ENCODE measurements around the gene GRAMD4. TPM values are rescaled to one million over a fixed set of nuclear protein-coding genes. Genes with fewer than 3 reads are reported as not detected.

Gene GRAMD4
- total and polyA plus RNA-seq, 12 donors, result 15.0 to 241 (median 79.4) TPM

- 92 to 100% (median 94%) methylated on average over 3 to 9 of the region's 9 CpGs for WGBS, 4 donors
- no peaks in the 10 kb centered on the region for H3K4me1 ChIP-seq (replicated peaks in 1 of 2)
- peaks cover 0 to 72% of the 10 kb centered on the region in 2 donors for H3K36me3 ChIP-seq (replicated peaks in 1 of 2)
- intact Hi-C loops (cut with DNase I), result loop anchor here in 1 of 2 donors (10.0 kb wide), 1 partner anchor 314 kb away; no protein-coding TSS in a partner anchor
- no peak overlapping the region for H3K27ac ChIP-seq
- no peak overlapping the region for H3K4me3 ChIP-seq
- TF ChIP-seq POLR2A (IDR thresholded peaks at IDR 0.05) (no peak), CTCF (IDR thresholded peaks at IDR 0.05) (no peak)
- H3K27me3 ChIP-seq, result no peaks in the 10 kb centered on the region
- DNase-seq, result no peak
- no peaks in the 10 kb centered on the region for H3K9me3 ChIP-seq (replicated peaks in 1 of 3)
Observed at GRCh38 chr22:46669201-46669600, 49.0 kb downstream of the GRAMD4 start.

- TF ChIP-seq POLR2A (IDR thresholded peaks at IDR 0.05), result no peak
- TF ChIP-seq CTCF (IDR thresholded peaks at IDR 0.05), result no peak
- H3K4me3 ChIP-seq, result no peak overlapping the region
- H3K4me1 ChIP-seq (replicated peaks in 1 of 2), result no peaks in the 10 kb centered on the region
- 81 to 88% (median 85%) methylated on average over 9 to 17 of the region's 17 CpGs for WGBS, 4 donors
- intact Hi-C loops (cut with DNase I), result no loop called here
- H3K27ac ChIP-seq, result no peak overlapping the region
- no peaks in the 10 kb centered on the region for H3K9me3 ChIP-seq (replicated peaks in 1 of 3)
- no peaks in the 10 kb centered on the region for H3K27me3 ChIP-seq
- peaks cover 0 to 81% of the 10 kb centered on the region in 2 donors for H3K36me3 ChIP-seq (replicated peaks in 1 of 2)
- DNase-seq, result no peak
Observed at GRCh38 chr22:46671824-46672432, 51.7 kb downstream of the GRAMD4 start.

- TF ChIP-seq CTCF (IDR thresholded peaks at IDR 0.05), result no peak
- no peak for TF ChIP-seq POLR2A (IDR thresholded peaks at IDR 0.05)
- Histone ChIP-seq H3K36me3 (replicated peaks in 1 of 2) (peaks cover 0 to 73% of the 10 kb centered on the region in 2 donors), H3K4me3 (no peak overlapping the region), H3K27me3 (no peaks in the 10 kb centered on the region), H3K4me1 (replicated peaks in 1 of 2) (no peaks in the 10 kb centered on the region), H3K27ac (no peak overlapping the region), H3K9me3 (replicated peaks in 1 of 3) (no peaks in the 10 kb centered on the region)
- DNase-seq, result no peak
- intact Hi-C loops (cut with DNase I), result no loop called here
- 87 to 93% (median 90%) methylated on average over 15 to 18 of the region's 18 CpGs for WGBS, 4 donors
Observed at GRCh38 chr22:46672731-46673130, 52.5 kb downstream of the GRAMD4 start.

- Histone ChIP-seq H3K4me1 (replicated peaks in 1 of 2) (no peaks in the 10 kb centered on the region), H3K36me3 (replicated peaks in 1 of 2) (peaks cover 0 to 68% of the 10 kb centered on the region in 2 donors), H3K9me3 (replicated peaks in 1 of 3) (no peaks in the 10 kb centered on the region), H3K27ac (no peak overlapping the region), H3K4me3 (no peak overlapping the region), H3K27me3 (no peaks in the 10 kb centered on the region)
- DNase-seq, result no peak
- 70 to 94% (median 85%) methylated on average over 2 to 10 of the region's 10 CpGs for WGBS, 4 donors
- TF ChIP-seq CTCF (IDR thresholded peaks at IDR 0.05), result no peak
- TF ChIP-seq POLR2A (IDR thresholded peaks at IDR 0.05), result no peak
- intact Hi-C loops (cut with DNase I), result no loop called here
Observed at GRCh38 chr22:46673205-46673604, 53.0 kb downstream of the GRAMD4 start.
